ENCODE measurements around the gene BMP8A.
"Not testable (repeated sequence)": the region's sequence is repeated elsewhere in the genome, so short reads cannot be mapped to it uniquely, and the experiment has no call there.

The BMP8A gene

DNA sequence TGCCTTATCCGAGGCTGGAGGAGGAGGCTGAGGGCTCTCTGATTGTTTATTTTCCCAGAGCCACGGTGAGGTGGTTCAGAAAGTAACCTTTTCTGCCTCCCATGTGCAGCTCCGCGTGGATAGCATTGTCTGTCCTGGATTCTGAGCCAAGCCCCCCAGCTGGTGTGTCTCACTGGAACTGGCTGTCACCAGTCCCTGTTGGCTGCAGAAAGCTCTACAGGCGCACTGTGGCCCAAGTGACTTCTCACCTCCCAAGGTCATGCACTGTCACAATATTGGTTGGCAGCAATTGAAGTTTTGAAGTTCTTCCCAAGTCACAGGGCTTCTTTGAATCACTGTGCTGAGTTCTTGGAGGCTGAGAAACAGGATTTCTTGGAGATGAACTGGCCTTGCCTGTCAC, 8.2 kb downstream of the BMP8A start:
- no peak for DNase-seq (ENCODE audit: low spot score)
- TF ChIP-seq, protein P1, sequence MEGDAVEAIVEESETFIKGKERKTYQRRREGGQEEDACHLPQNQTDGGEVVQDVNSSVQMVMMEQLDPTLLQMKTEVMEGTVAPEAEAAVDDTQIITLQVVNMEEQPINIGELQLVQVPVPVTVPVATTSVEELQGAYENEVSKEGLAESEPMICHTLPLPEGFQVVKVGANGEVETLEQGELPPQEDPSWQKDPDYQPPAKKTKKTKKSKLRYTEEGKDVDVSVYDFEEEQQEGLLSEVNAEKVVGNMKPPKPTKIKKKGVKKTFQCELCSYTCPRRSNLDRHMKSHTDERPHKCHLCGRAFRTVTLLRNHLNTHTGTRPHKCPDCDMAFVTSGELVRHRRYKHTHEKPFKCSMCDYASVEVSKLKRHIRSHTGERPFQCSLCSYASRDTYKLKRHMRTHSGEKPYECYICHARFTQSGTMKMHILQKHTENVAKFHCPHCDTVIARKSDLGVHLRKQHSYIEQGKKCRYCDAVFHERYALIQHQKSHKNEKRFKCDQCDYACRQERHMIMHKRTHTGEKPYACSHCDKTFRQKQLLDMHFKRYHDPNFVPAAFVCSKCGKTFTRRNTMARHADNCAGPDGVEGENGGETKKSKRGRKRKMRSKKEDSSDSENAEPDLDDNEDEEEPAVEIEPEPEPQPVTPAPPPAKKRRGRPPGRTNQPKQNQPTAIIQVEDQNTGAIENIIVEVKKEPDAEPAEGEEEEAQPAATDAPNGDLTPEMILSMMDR (IDR thresholded peaks at IDR 0.05; ENCODE audit: borderline replicate concordance, control extremely low read depth, extremely low read depth, insufficient read depth, missing control alignments) = no peak
- in situ Hi-C loops (cut with MboI; ENCODE audit: low sequenced_read_pairs, unreplicated experiment) = no loop called here

DNA sequence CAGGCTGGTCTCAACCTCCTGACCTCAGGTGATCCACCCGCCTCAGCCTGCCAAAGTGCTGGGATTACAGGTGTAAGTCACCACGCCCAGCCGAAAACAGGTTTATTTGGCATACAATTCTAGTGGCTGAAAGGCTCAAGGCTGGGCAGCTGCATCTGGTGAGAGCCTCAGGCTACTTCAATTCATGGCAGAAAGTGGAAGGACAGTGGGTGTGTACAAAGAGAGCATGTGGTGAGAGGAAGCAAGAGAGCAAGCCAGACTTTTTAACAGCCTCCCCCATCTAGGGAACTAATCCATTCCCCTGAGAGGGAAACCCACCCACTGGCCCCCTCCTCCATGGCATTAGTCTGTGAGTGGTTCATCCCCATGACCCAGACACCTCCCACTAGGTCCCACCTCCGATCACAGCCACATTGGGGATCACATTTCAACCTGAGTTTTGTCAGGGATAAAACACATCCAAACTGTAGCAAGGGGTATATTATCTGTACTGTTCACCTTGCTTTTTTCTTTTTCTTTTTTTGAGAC, 9.5 kb downstream of the BMP8A start:
- TF ChIP-seq, protein P1 (IDR thresholded peaks at IDR 0.05; ENCODE audit: borderline replicate concordance, control extremely low read depth, extremely low read depth, insufficient read depth, missing control alignments) = no peak
- DNase-seq (ENCODE audit: low spot score) = no peak
- in situ Hi-C loops (cut with MboI; ENCODE audit: low sequenced_read_pairs, unreplicated experiment) = no loop called here

DNA sequence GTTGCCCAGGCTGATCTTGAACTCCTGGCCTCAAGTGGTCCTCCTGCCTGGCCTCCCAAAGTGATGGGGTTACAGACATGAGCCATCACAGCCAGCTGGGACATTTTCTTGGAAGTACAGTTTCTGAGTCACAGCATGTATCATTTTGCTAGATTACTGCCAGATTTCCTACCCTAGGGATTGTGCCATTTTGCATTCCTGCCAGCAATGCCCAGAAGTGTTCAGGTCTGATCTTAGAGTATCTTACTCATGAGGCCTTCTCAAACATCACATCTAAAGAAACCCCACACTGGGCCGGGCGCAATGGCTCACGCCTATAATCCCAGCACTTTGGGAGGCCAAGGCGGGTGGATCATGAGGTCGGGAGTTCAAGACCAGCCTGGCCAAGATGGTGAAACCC, 10.2 kb downstream of the BMP8A start:
- no peak for DNase-seq (ENCODE audit: low spot score)
- in situ Hi-C loops (cut with MboI; ENCODE audit: low sequenced_read_pairs, unreplicated experiment) = no loop called here
- TF ChIP-seq, protein P1 (IDR thresholded peaks at IDR 0.05; ENCODE audit: borderline replicate concordance, control extremely low read depth, extremely low read depth, insufficient read depth, missing control alignments) = no peak

DNA sequence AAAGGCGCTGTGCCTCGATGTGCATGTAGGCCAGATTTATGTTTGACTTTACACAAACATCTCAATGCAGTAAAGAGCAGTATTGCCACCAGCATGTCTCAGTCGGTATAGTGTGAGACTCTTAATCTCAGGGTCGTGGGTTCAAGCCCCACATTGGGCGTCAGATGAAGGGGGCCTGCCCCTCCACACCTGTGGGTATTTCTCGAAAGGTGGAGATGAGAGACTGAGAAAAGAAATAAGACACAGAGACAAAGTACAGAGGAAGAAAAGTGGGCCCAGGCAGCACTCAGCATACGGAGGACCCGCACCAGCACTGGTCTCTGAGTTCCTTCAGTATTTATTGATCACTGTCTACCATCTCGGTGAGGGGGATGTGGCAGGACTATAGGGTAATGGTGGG, 13.0 kb downstream of the BMP8A start:
- DNase-seq (ENCODE audit: low spot score); in situ Hi-C loops (cut with MboI; ENCODE audit: low sequenced_read_pairs, unreplicated experiment): not testable (repeated sequence)

DNA sequence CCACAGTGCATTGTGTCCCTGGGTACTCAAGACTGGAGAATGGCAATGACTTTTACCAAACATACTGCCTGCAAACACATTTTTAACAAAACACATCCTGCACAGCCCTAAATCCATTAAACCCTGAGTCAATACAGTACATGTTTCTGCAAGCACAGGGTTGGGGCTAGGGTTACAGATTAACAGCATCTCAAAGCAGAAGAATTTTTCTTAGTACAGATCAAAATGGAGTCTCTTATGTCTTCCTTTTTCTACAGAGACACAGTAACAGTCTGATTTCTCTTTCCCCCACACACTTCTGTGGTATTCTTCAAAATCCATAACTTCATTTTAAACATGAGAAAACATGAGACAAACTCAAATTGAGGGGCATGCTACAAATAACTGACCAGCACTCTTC, 13.9 kb downstream of the BMP8A start:
- TF ChIP-seq, protein P1 (IDR thresholded peaks at IDR 0.05; ENCODE audit: borderline replicate concordance, control extremely low read depth, extremely low read depth, insufficient read depth, missing control alignments) = no peak
- DNase-seq (ENCODE audit: low spot score) = no peak
- in situ Hi-C loops (cut with MboI; ENCODE audit: low sequenced_read_pairs, unreplicated experiment) = no loop called here

DNA sequence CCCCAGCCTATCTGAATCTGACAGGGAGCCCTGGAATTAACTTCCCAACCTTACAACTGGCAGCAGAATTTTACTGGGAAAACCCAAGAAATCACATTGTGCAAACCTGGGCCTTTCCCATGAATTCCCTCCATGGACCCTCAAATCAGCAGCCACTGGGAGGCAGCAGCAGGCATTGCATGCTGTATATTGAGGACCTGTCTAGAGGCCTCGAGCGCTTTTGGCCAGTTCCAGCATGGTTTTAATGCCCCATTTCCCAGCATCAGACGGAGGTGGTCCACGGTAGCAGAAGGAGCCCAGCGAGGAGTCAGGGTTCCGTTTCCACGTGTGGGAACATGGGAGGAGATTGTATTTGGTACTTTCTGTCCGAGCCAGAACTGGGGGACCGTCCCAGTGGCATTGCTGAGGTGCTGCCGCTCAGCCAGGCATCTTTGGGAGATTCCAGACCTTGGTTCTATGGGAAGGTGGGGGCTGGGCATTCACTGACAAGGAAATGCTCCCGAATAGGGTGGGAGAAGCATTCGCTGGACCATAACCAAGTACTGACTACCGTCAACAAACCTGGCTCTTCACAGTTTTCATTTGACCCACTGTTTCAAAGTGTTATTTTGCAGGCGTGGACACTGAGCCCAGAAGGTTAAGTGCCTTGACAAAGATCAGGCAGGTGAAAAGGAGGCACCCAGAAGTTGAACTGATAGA, 15.9 kb downstream of the BMP8A start:
- in situ Hi-C loops (cut with MboI; ENCODE audit: low sequenced_read_pairs, unreplicated experiment) = no loop called here
- DNase-seq (ENCODE audit: low spot score) = no peak
- TF ChIP-seq, protein P1 (IDR thresholded peaks at IDR 0.05; ENCODE audit: borderline replicate concordance, control extremely low read depth, extremely low read depth, insufficient read depth, missing control alignments) = no peak

DNA sequence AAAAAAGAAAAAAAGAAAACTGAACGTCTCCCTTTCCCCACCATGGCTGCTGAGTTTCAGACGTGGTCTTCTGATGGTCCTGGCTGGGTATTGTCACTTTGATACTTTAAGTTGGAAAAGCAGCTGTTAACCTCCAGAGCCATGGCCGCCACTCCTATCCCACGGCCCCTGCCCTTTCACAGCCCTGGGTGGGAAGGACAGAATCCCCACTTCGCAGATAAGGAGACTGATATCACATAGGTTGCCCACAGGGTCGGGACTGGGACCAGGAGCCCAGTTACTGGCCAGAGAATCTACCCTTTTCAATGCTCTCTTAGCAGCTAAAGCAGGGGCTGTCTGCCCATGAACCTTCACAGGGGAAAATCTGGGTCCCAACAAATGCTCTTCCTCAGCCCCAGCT, 16.8 kb downstream of the BMP8A start:
- TF ChIP-seq, protein P1 (IDR thresholded peaks at IDR 0.05; ENCODE audit: borderline replicate concordance, control extremely low read depth, extremely low read depth, insufficient read depth, missing control alignments) = no peak
- DNase-seq (ENCODE audit: low spot score) = no peak
- in situ Hi-C loops (cut with MboI; ENCODE audit: low sequenced_read_pairs, unreplicated experiment) = no loop called here
